GM21447 (cell line): ENCODE results near the gene ANKRD33B.
"Not testable (repeated sequence)": the region's sequence is repeated elsewhere in the genome, so short reads cannot be mapped to it uniquely, and the experiment has no call there.

Experiments used
- ATAC-seq: cut with Tn5 transposase; IDR thresholded peaks from one replicate; pipeline ENCODE4 v1.9.1; 2021; ENCODE audit not compliant: unreplicated experiment

Gene ANKRD33B

DNA sequence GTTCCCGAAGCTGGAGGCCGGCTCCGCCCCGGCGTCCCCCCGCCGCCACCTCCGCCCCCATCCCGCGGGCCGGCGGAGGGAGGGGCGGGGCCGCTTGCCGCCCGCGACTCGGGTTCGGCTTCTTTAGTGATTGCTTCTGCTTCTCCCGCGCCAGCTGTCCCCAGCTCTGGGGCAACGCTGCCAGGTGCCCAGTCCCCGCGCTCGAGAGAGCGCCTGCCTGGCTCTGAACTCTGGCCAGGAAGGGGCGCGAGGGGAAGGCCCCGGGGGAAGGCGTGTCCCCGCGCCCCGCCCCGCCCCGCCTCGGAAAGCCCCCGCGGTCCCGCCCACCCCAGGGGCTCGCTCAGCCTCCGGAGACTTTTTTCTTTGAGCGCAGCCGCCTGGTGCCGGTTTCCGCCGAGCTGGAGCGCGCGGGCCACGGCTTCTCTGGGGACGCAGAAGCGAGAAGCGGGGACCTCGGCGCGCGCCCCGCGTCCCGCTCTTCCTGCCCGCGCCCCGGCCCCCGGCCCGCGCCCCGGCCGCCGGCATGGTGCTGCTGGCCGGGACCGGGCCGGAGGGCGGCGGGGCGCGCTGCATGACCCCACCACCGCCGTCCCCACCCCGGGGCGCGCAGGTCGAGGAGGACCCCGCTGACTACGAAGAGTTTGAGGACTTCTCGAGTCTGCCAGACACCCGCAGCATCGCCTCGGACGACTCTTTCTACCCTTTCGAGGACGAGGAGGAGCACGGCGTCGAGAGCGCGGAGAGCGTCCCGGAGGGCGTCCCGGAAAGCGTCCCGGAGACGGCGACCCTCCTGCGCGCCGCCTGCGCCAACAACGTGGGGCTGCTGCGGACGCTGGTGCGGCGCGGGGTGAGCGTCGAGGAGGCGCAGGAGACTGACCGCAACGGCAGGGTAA lies at the start of gene ANKRD33B:
Gene ANKRD33B (plus strand): TSS at position 126 of the 893 bp plus-strand sequence. CDS start 398 bp downstream, at position 524.
- peak; percentile 47 for ATAC-seq

GRCh38 chr5:10514572-10514971 lies 49.3 kb upstream of the ANKRD33B start:
- ATAC-seq: not testable (repeated sequence)

- ATAC-seq: no peak
Measured at GRCh38 chr5:10515492-10515891, 48.4 kb upstream of the ANKRD33B start.

DNA sequence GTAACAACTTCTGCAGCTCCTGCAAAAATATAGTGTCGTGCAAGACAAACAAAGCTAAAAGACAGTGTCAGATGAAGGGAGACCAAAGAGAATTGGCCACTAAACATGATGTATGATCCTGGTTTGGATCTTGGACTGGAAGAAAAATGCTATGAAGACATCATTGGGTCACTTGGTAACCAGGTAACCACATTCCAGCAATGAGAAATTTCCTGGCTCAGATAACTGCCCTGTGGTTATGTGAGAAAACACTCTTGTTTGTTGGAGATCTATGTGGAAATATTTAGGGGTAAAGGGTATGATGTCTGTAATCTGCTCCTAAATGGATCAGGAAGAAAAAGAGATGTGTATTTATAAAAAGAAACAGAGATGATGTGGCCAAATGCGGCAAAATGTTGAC lies 45.5 kb upstream of the ANKRD33B start:
- no peak for ATAC-seq

DNA sequence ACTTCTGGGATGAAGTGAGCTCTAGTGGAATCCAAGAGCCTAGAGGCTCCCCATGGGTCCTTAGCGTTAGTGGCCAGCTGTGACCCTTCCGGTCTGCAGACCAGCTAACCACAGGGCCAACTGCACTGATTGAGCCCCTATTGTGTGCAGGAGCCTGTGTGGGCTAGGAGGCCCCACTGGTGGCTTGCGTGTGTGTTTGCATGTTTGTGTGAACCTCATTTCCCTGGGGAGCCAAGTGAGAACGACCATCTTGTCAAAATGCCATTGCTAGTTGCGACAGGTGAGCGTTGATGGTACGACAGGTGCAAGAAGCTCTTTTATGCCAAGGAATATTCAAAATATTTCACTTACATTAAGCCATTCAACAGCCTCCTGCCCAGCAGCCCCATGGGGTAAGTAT lies 44.1 kb upstream of the ANKRD33B start:
- no peak for ATAC-seq

GRCh38 chr5:10520706-10521105 lies 43.2 kb upstream of the ANKRD33B start:
- no peak for ATAC-seq

DNA sequence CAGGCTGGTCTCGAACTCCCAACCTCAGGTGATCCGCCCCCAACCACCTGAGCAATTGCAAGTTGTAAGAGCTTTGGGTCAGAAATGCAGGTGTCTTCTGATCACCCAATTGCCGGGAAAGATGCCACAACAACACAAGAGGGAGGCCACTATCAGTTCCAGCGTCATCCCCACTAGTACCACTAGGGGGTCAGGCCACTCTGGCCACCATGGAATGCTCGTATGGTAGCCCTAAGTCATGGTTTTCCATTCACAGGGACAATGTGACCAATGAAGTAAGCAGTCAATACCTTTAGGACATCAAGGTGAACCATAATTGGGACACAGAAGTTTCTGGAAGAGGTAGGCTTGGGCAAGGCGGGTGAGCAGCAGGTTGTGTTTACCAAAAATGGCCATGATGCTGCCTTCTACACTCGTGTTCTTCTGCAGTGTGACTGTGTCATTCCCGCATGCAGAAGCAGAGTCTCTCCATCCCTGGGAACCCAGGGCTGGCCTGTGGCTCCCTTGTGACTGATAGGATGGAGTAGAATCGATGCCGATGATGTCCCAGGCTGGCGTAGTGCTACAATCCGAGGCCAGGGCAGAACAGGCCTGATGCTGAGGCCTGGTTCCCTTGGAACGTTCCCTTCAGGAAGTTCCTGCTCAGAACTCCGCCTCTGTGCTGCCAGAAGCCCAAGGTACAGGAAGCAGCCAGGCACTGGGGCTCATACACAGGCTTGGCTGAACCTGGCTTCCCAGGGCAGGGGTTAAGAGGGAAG lies 42.2 kb upstream of the ANKRD33B start:
- no peak for ATAC-seq

DNA sequence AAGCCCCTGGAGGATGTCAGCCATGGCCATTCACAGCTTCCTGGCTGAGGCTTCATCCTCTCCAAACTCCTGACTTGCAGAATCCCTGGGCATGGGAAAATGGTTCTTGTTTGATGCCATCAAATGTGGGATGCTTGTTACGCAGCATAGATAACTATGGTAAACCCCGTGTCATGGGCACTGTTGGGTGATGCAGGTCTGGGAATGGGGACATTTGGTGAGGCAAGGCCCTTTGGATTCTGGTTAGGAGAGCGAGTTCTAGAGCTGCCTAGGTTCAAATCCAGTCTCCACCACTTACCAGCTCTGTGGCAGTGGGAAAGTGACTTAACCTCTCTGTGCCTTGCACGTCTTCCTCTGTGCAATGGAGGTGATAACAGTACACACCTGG lies 41.7 kb upstream of the ANKRD33B start:
- ATAC-seq: no peak

DNA sequence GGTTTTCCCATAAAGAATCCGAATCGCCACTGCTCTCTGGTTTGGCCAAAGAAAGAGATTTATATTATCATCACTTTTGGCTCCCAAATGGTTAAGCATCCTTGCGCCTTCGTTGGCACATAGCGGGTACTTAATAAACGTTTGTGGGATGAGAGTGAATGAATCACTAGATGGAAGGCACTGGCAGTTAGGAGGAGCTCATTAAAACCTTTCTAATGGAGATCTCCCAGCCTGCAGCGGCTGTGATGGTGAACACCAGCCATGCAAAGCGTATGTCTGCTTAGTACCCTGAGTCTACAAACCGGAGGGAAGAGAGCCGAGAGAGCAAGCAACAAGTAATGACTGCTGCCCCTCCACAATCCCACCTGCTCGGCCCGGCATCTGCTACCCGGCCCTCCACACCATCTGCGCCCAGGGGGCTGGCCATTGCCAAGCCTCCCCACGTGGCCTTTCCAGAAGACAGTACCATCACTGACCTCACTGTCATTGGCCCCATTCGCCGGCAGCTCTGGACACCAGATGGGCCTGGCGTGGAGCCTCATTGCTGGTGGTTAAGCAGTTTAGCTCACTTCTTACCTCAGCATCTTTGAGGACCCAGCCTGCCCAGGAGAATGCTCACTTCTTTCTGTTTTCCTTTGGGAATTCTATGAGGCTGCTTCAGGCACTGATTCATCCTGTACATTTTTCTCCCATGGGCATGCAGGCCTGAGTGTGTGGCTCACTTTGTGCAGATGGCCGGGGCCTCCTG lies 39.3 kb upstream of the ANKRD33B start:
- no peak for ATAC-seq

DNA sequence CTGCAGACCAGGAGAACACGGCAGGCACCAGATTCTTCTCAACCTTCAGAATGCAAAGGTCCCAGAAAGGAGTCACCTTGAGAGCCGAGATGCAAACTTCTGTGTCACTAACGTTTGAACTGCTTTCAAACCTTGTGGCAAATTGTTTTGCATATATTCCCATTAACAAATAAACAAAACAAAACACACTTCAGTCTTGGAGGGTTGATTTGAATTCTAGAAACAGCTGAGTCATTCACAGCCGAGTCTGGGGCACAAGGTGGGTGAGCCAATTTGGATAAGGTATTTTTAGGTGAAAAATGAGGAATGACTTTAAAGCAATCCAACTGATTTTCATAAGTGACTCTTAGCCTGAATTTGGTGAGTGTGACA lies 38.8 kb upstream of the ANKRD33B start:
- ATAC-seq: no peak

GRCh38 chr5:10527281-10527950 lies 36.5 kb upstream of the ANKRD33B start:
- no peak for ATAC-seq

DNA sequence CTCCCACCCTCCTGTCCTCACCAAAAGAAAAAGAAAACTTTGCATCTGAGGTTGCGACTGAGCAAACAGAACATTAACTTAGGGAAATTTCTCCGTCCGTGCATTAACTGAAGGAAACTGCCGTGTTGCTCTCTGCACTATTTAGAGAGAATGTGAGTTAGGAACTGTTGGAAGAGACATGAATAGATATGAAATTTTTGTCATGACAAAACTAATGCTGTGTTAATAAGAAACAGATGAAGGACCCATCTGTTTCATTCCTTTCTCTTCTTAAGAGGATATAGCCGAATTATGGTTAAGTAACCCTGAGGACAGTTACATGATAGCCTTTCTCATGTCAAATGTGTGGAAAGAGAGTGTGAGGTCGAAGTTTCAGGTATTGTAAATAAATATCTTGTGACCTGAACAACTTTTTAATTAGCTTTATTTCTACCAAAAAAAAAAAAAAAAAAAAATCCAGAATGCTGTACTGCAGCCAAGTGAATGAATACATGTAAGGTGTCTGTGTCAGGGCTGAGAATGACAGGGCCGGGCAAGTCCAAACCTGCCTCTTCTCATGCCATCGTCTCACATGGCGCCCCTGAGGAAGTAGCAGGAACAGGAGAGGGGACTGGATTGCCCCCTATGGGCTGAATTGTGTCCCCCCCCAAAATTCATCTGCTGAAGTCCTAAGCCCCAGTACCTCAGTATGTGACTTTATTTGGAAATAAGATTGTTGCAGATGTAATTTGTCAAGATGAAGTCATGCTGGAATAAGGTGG lies 35.6 kb upstream of the ANKRD33B start:
- no peak for ATAC-seq

GRCh38 chr5:10528827-10529226 lies 35.0 kb upstream of the ANKRD33B start:
- no peak for ATAC-seq

DNA sequence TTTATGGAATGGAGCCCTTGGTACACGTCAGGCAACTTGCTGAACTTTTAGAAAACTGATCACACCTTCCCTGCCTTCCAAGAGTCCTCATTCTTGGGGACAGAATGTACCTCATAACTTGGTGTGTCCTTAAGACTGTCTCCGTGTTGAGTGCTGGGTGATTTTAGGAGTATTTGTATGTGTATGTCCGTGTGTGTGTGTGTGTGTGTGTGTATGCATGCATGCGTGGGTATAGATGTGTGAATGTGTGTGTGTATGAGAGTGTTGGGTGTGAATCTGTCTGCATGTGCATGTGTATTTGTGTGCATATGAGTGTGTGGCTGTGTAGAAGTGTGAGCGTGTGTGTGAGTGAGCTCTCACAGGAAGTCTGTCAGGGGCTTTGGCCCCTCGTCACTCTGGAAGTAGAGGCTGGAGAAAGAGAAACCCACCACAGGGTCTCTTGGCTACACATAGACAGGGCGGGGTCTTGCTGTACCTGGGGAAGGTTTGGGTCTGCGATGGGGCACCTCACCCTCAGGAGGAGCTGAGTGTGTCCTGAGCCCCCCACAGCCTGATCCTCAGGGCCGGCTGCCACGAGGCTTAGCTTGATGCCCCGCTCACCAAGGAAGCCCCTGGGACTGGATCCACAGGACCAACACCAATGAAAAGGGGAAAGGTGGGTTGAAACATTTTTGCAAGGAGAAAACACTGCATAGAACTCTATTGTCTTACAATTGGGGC lies 33.1 kb upstream of the ANKRD33B start:
- ATAC-seq: no peak

DNA sequence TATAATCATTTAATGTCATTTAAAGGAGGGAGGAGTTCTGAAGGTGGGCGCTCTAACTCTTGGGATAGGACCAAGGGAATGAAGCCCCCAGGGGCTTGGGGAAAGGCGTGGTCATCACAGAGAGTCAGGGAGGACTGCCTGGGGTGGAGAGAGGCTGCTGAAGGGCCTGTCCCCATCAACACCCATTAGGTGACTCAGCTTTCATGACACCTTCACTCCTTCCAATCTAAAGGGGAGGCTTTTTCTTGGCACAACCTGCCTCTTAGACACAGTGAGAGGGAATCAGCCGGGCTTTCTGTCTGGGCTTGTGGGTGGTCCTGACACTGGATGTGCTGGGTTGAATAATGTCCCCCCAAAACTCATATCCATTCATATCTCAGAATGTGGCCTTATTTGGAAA lies 31.4 kb upstream of the ANKRD33B start:
- ATAC-seq: no peak

DNA sequence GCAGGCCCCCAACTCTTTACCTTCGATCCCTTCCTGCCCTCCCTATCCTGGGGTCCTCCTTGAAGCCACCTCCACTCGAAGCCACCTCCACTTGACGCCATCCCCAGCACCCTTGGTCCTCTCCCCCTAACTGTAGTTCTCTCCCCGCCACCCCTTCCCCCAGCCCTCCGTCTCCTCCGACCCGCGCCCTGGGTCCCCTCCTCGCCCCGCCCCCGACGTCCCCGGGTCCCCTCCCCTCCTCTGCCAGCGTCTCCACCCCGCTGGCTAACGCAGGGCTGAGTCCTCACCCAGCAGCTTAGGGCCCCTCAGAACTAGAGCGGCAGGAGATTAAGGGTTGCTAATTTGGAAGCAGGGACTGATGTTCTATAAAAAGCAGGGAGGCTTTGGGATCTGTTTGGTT lies 30.6 kb upstream of the ANKRD33B start:
- no peak for ATAC-seq

DNA sequence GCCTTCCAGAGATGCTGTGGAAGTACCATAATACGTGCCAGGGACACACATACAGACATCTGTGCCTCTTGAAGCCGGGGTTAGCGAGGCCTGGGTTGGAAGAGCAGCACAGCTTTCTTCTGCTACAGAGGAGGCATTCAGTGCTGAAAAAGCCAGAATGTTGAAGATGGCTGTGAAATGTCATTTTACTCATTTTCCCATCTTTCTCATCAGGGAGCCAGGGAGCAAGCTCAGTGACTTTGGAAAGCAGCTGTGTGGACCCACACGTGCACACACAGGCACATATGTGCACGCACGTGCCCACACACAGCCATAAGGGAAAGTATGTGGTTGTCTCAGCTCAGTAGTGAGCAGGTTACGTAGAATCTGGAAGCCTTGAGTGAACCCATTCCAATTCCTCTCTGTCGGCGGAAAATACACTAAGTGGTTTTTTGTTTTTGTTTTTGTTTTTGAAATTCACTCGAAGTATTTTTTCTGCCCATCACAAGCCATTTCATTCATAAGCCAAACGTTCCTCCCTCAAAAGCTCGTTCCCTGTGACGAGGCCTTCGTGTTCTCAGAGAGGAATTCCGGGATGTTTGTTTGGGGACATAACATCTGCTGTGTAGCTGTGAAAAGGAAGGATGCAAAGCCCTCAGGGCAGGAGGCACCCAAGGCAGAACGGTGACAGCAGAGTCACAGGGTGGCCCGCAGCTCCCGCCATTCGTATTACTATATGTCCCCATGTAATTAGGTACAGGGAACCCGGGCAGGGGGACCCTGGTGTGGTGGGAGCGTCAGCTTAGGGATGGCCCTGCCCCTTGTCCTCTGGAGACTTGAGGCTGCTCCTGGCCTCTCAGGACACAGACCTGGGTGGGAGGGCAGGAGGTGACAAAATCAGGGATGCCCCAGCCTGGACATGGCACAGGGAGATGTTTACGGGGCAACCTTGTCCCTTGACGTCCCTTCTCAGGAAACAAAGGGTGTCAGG lies 29.0 kb upstream of the ANKRD33B start:
- ATAC-seq: no peak

GRCh38 chr5:10536511-10536910 lies 27.4 kb upstream of the ANKRD33B start:
- no peak for ATAC-seq
